HFFc6 (cell line): ENCODE results near the gene CLDN1. TPM values are rescaled to one million over a fixed set of nuclear protein-coding genes. Genes with fewer than 3 reads are reported as not detected.

Source experiments
- DNase-seq: peaks from one replicate; pipeline ENCODE4 v3.0.0-alpha.2; 2018
- H3K27ac Mint-ChIP-seq: 2 replicates; pipeline ENCODE4 v1.8.0; 2020; ENCODE audit warnings: mild to moderate bottlenecking, mixed read lengths
- H3K27me3 Mint-ChIP-seq: 2 replicates; pipeline ENCODE4 v1.8.0; 2021; ENCODE audit warnings: mild to moderate bottlenecking, moderate library complexity, mixed read lengths; ENCODE audit not compliant: insufficient read depth
- H3K36me3 Mint-ChIP-seq: 2 replicates; pipeline ENCODE4 v1.8.0; 2021; ENCODE audit warnings: low read depth, mixed read lengths
- H3K4me1 Mint-ChIP-seq: 2 replicates; pipeline ENCODE4 v1.8.0; 2020; ENCODE audit warnings: low read depth, mixed read lengths
- H3K4me3 Mint-ChIP-seq: 2 replicates; pipeline ENCODE4 v1.8.0; 2020; ENCODE audit warnings: mild to moderate bottlenecking, moderate library complexity, mixed read lengths
- H3K9me3 Mint-ChIP-seq: 2 replicates; pipeline ENCODE4 v1.8.0; 2020; ENCODE audit warnings: mild to moderate bottlenecking, mixed read lengths
- total RNA-seq, 6 experiments: library from RNA; stranded (reverse); fragmentation: NEBNext Ultra II Directional; extraction: Animal tissue kit (Norgen Biotek cat#: 25700); gene quantifications; 2 replicates in 1 of 6; 3 replicates in 5 of 6; pipeline ENCODE4 v1.2.3, GENCODE V29; 2021
- TF ChIP-seq, protein P1 (sequence below): fragments of 200-600 bp; sonication (generic); IDR thresholded peaks from 2 replicates; pipeline ENCODE4 v1.5.0; 2021; ENCODE audit warnings: antibody characterized with exemption, mild to moderate bottlenecking

Gene CLDN1
- total RNA-seq, 6 experiments from 2014 or later: 0.61 to 0.85 (median 0.79) TPM

DNA sequence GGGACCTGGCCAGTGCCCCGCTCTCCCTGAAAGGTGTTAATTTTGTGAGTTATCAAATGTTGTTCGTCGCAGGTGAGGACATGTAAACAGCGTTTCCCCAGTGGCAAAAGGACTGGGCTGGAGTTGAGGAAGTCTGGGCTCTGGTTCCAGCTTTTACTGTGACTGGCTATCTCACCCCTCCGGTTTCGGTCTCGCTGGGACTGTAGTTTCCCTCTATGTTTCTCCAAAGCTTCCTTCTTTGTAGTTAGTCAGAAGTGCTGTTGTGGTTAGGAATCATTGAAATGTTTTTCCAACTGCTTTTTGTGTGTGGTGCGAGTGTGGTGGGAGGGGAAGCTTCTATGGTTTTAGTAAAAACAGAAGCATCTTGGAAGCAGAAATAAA, 990 bp upstream of the CLDN1 start:
- peaks cover 43% of the 10 kb centered on the region for H3K4me1 Mint-ChIP-seq
- H3K9me3 Mint-ChIP-seq: no peaks in the 10 kb centered on the region
- DNase-seq: no peak
- TF ChIP-seq, protein P1, sequence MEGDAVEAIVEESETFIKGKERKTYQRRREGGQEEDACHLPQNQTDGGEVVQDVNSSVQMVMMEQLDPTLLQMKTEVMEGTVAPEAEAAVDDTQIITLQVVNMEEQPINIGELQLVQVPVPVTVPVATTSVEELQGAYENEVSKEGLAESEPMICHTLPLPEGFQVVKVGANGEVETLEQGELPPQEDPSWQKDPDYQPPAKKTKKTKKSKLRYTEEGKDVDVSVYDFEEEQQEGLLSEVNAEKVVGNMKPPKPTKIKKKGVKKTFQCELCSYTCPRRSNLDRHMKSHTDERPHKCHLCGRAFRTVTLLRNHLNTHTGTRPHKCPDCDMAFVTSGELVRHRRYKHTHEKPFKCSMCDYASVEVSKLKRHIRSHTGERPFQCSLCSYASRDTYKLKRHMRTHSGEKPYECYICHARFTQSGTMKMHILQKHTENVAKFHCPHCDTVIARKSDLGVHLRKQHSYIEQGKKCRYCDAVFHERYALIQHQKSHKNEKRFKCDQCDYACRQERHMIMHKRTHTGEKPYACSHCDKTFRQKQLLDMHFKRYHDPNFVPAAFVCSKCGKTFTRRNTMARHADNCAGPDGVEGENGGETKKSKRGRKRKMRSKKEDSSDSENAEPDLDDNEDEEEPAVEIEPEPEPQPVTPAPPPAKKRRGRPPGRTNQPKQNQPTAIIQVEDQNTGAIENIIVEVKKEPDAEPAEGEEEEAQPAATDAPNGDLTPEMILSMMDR: no peak
- peak overlapping the region; percentile 77; the same call in 1 of the 2 replicates for H3K4me3 Mint-ChIP-seq
- no peak overlapping the region for H3K27ac Mint-ChIP-seq
- no peaks in the 10 kb centered on the region for H3K36me3 Mint-ChIP-seq
- no peaks in the 10 kb centered on the region; the same call in 1 of the 2 replicates for H3K27me3 Mint-ChIP-seq

DNA sequence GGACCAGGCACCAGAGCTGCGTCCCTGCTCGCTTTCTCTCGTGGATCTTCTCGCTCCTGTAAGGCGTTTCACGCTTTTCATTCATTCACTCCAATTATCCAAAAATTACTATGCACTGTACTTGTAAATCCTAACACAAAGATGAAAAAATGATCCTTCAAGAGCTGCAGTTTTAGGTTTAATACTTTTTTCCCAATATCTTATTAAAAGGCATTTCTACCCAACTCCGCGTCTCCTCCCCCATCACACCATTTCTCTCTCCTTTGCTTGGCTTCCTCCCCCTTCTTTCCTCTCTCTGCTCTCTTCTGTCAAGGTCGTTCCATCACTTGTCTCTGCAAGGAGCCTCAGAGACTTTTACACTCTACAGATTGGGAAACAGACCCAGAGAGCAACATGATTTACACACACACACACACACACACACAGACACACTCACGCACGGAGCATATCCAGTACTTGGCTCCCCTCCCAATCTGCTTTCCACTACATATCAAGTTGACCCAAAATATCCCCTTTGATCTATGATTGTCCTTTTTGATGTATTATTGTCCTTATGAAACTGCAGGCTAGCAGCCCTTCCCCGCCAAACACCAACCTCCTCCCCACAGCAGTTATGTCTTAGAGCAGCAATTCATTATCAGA, 479 bp upstream of the CLDN1 start:
- Mint-ChIP-seq H3K27ac (no peak overlapping the region), H3K4me1 (peaks cover 43% of the 10 kb centered on the region), H3K4me3 (peak overlapping the region; percentile 77), H3K27me3 (no peaks in the 10 kb centered on the region; the same call in 1 of the 2 replicates), H3K9me3 (no peaks in the 10 kb centered on the region), H3K36me3 (no peaks in the 10 kb centered on the region)
- no peak for DNase-seq
- TF ChIP-seq, protein P1: no peak; the same call in none of the 2 replicates

DNA sequence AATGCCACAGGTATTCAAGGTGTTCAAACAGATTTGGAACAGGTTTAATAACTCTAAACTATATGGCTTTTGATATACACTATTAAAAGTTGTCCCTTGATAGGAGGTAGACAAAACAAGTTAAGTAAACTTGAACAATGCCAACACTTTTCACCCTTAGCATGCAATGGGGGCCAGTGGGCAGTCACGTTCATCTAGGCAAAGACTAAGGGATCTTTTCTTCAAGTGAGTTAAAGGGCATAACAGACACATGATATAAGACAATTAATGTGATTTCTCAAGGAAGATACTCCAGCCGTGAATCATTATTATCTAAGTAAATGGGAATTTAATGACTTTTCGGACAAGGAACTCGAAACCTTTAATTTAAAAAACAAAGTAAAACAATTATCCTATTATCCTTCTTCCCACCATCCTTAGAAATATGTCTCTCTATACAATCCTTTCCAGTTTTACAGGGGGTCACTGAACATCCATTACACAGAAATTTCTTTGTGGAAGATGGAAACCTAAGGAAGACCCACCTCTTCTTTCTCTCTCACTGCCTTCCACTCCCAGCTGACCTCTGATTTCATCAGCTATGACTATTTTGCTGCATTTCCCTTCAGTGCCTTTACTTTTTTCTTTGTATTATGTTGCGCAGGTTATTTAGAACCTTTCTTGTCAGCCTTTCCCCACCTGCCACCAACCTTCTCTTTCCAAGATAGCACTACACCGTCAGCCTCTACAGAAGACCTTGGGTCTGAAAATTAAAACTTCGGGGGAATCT, 1.5 kb downstream of the CLDN1 start:
- Mint-ChIP-seq H3K4me3 (0 out of 2 replicates have a peak overlapping the region, but pooled peaks have one; percentile 77), H3K9me3 (no peaks in the 10 kb centered on the region), H3K36me3 (no peaks in the 10 kb centered on the region), H3K27me3 (no peaks in the 10 kb centered on the region; the same call in 1 of the 2 replicates), H3K27ac (no peak overlapping the region), H3K4me1 (peaks cover 30% of the 10 kb centered on the region)
- no peak for DNase-seq
- TF ChIP-seq, protein P1: no peak

- Mint-ChIP-seq H3K27me3 (no peaks in the 10 kb centered on the region; the same call in 1 of the 2 replicates), H3K4me3 (no peak overlapping the region), H3K27ac (no peak overlapping the region), H3K4me1 (peaks cover 21% of the 10 kb centered on the region), H3K36me3 (no peaks in the 10 kb centered on the region), H3K9me3 (no peaks in the 10 kb centered on the region)
- TF ChIP-seq, protein P1: no peak
- no peak for DNase-seq
Measured at GRCh38 chr3:190319660-190320059, 2.6 kb downstream of the CLDN1 start.

DNA sequence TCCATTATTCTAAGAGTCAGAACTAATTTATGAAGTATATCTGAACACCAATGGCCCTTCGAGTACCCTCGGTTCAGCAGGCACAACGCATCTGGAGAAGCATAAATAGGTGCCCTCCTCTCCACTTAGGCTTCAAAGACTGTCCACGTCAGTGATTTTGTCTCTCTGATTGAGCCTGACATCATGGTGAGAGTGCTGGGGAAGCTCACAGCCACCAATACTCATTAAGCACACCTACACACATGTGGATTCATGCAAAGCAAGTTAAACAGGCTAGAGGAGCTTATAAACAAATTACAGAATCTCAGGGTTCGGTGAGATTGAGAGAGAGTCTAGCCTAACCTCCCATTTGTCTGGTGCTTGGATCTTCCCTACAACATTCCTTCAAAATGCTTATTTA, 3.6 kb downstream of the CLDN1 start:
- no peak overlapping the region for H3K27ac Mint-ChIP-seq
- TF ChIP-seq, protein P1: no peak
- no peaks in the 10 kb centered on the region for H3K9me3 Mint-ChIP-seq
- H3K4me1 Mint-ChIP-seq: peaks cover 21% of the 10 kb centered on the region
- no peak overlapping the region for H3K4me3 Mint-ChIP-seq
- no peaks in the 10 kb centered on the region; the same call in 1 of the 2 replicates for H3K27me3 Mint-ChIP-seq
- DNase-seq: no peak
- no peaks in the 10 kb centered on the region for H3K36me3 Mint-ChIP-seq
